Fibroblast of mammary gland (primary cell): Measurements from ENCODE around the gene TSC22D1.

Source experiments
- DNase-seq: peaks from one replicate; pipeline ENCODE4 v3.0.0-alpha.2; 2010; ENCODE audit warnings: low read depth
- H3K4me3 ChIP-seq: 2 replicates; pipeline ENCODE4 v1.5.1; 2011; ENCODE audit warnings: low read depth, mild to moderate bottlenecking, low read length, moderate library complexity; ENCODE audit not compliant: control insufficient read depth
- CTCF ChIP-seq: conservative IDR thresholded peaks from 2 replicates; pipeline ENCODE4 v1.5.1; 2011; ENCODE audit warnings: low read depth, low read length, inconsistent platforms; ENCODE audit not compliant: control insufficient read depth, insufficient read depth

TSC22D1 gene

GRCh38 chr13:44439452-44440024 lies 136.6 kb downstream of the TSC22D1 start:
- no peak overlapping the region for H3K4me3 ChIP-seq
- no peak for DNase-seq
- no peak for TF ChIP-seq CTCF

- no peak for TF ChIP-seq CTCF
- no peak overlapping the region for H3K4me3 ChIP-seq
- no peak for DNase-seq
These were observed 137.9 kb downstream of the TSC22D1 start for GRCh38 chr13:44438234-44438579.

GRCh38 chr13:44437356-44438233 lies 138.5 kb downstream of the TSC22D1 start:
- H3K4me3 ChIP-seq = peak overlapping the region; percentile 67
- peak; percentile 67 for DNase-seq
- TF ChIP-seq CTCF = peak; percentile 40

GRCh38 chr13:44436589-44437337 lies 139.4 kb downstream of the TSC22D1 start:
- DNase-seq = peak; percentile 93
- TF ChIP-seq CTCF = no peak

GRCh38 chr13:44435919-44436510 lies 140.1 kb downstream of the TSC22D1 start:
- DNase-seq = no peak
- peak overlapping the region; percentile 88 for H3K4me3 ChIP-seq
- TF ChIP-seq CTCF = no peak

More at GRCh38 chr13:44436589-44437337, 139.4 kb downstream of the TSC22D1 start:
- peak overlapping the region; percentile 88 for H3K4me3 ChIP-seq

GRCh38 chr13:44435142-44435918 lies 140.8 kb downstream of the TSC22D1 start:
- peak; percentile 98 for DNase-seq
- peak overlapping the region; percentile 88 for H3K4me3 ChIP-seq
- no peak for TF ChIP-seq CTCF
